DMS153 treated with DMSO at 0.1 percent for 48 hours (cell line): ENCODE measurements around the gene CLIC1.

ENCODE experiments used
- DNase-seq: peaks from one replicate; lab custom pipeline; 2025; ENCODE audit not compliant: unreplicated experiment; lab: John Stamatoyannopoulos, UW

The CLIC1 gene

DNA sequence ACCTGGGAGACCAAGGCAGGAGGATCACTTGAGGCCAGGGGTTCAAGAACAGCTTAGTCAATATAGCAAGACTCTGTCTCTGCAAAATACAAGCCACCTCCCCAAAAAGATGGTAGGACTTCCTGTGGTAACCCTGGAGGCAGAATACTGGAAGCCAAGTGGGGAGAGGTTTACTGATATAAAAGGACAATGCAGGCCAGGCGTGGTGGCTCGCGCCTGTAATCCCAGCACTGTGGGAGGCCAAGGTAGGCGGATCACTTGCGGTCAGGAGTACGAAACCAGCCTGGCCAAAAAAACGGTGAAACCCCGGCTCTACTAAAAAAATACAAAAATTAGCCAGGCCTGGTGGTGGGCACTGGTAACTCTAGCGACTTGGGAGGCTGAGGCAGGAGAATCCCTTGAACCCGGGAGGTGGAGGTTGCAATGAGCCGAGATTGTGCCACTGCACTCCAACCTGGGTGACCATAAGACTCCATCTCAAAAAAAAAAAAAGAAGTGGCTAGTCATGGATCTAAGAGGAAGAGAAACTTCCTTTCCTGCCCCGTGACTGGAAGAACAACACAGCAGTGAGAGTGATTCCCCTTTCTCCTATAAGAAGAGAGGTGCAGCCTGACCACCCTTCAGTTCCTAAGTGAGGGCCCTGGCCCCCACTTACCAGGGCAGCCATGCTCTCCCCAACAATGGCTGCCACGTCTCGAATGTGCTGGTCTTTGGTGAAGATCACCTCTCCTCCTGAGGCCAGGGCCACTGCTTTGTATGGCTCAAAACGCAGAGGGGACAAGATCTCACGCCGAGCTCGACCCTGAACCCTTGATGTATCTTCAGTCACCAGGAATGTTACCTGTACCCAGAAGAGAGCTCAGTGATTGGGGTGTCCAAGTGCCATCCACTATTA, 32.3 kb upstream of the CLIC1 start:
- DNase-seq, result no peak

GRCh38 chr6:31767096-31767645, 30.8 kb upstream of the CLIC1 start:
- DNase-seq, result no peak

DNA sequence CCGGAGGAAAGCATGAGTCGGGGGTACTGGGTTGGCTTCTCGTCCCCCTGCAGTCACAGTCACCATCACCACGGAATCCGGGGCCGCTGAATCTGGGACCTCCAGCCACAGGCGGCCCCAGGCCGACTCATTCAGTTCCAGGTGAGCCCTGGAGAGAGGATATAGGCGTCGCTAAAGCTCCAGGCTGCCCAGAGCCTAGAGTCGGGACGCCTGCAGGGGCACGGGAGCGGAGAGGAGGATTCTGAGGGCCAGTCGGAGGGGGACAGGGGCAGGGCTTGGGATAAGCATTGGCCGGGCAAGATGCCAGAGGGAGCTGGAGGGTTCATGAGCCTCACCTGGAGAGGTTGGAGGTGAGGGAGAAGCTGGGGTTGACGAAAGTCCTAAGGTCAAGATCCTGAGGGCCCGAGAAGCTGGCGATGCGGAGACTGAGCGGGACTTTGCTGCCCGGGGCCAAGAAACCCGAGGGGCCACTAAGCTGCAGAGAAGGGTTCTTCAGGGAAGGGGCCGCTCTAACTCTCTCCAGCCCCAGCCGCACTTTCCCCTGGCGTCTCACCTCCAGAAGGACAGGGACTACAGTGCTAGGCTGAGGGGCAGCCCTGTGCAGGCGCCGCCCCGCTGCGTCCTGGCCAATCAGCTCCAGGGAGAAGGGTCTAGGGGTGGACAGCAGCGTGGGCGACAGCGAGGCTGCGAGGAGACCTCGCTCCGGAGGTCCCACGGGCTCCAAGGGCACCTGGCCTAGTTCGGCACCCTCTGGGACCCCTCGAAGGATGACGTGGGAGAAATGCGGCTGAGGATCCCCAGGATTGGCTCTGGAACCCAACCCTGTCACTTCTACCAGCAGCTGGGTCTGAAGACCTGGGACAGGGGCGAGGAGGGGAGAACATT, 29.8 kb upstream of the CLIC1 start:
- DNase-seq, result no peak

GRCh38 chr6:31765559-31765909, 29.2 kb upstream of the CLIC1 start:
- DNase-seq, result no peak

- DNase-seq, result no peak
Measured at GRCh38 chr6:31764198-31764597, 27.9 kb upstream of the CLIC1 start.

GRCh38 chr6:31763619-31763940, 27.2 kb upstream of the CLIC1 start:
- no peak for DNase-seq

DNA sequence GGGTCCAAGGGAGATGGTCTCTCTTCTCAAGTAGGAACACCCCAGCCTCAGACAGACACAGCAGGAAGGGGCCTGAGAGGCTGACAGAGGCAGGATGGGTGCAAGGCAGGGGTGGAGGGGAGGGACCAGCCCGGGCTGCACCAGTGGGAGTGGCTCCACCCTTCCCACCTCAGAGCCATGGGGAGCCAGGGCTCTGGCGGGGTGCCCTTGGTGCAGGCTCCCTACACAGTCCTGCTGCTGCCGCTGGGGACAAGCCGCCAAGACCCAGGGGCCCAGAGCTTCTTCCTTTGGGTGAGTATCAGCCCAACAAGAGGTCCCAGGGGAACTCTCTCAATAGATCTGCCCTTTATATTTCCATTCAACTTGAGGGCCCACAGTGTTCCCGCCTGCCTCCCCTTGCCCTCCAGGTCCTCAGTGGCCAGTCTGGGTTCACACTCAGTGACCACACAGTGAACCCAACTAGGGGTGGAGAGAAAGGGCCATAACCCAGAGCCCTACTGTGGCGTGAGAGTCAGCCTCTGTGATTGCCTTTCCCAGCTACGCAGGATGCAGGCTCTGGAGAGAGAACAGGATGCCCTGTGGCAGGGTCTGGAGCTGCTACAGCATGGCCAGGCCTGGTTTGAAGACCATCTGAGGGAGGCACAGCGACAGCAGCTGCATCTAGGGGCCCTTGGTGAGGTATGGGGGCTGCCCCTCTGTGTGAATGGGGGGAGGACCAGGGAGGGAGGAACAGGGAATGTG, 26.7 kb upstream of the CLIC1 start:
- no peak for DNase-seq

- no peak for DNase-seq
Measured at GRCh38 chr6:31762356-31762755, 26.0 kb upstream of the CLIC1 start, which contains the start of gene SAPCD1. TSS of gene SAPCD1 (plus strand) at chr6:31762656. CDS start at chr6:31763055, 399 bp downstream.

DNA sequence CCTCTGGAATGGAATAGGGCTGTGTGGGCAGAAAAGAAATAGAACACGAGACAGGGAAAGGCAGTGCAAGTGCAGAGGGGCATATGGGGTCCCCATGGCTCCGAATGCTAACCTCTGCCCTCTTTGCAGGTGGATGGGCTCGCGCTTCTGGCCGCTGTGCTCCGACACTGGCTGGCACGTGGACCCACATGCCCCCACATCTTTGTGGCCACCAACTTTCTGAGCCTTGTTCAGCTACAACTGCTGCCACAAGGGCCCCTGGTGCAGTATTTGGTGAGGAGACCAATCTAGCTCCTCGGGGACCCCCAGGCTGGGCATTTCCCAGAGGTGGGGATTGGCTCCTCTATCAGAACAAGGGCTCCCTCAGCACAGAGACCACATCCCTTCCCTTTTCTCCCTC, 25.0 kb upstream of the CLIC1 start:
- no peak for DNase-seq

GRCh38 chr6:31760790-31761189, 24.5 kb upstream of the CLIC1 start:
- no peak for DNase-seq

GRCh38 chr6:31758281-31758680, 22.0 kb upstream of the CLIC1 start:
- no peak for DNase-seq

GRCh38 chr6:31752739-31753319, 16.5 kb upstream of the CLIC1 start:
- DNase-seq, result no peak

DNA sequence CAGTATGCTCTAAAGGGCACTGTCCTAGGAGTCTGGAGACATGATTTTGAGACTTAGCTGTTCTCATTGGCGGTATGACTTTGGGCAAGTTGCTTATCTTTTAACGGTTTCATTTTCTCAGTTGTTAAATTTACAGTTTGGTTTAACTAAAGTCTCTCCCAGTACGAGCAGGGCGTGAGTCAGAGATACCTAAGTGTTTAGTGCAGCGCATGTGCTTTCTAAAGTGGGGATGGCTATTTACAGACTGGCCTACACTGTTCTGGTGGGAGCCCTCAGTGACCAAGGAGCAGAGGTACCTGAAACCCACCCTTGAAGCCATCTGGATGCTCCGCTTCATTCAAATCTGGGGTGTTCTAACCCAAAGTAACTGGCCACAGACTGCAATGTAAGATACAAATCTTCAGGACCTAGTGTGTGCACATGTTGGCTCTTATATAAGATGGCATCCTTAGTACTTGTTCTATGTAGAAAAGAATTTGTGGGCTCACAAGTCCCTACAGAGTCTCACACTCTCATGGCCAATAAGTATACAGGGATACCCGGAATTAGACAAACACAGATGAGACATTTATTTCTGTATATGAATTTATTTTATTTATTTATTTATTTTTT, 14.2 kb upstream of the CLIC1 start:
- no peak for DNase-seq

DNA sequence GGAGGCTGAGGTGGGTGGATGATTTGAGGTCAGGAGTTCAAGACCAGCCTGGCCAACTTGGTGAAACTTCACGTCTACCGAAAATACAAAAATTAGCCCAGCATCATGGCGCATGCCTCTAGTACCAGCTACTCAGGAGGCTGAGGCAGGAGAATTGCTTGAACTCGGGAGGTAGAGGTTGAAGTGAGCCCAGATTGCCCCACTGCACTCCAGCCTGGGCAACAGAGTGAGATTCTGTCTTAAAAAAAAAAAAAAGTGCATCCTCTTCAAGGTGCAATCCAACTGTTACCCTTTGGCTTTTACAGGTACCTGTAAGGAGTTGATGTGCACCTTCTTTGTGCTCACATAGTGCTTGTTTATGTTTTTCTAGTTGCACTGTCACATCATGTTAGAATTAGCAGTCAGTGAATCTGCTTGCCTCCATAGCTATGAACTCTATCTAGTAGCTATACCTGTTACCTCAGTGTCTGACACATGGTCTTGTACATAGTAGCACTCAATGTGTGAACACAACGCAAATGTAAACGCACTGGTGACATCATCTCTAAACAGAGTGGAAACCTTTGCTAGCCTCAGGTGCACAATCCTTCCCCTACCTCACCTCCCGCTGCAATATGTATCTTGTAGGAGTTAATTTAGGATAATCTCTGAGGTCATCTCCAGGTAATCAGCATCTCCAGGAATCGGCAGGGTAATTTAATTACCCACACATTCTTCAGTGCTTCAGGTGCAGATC, 13.1 kb upstream of the CLIC1 start:
- DNase-seq, result no peak

- no peak for DNase-seq
Measured at GRCh38 chr6:31744422-31744821, 8.1 kb upstream of the CLIC1 start.

- DNase-seq, result no peak
Measured at GRCh38 chr6:31742894-31743293, 6.6 kb upstream of the CLIC1 start.

GRCh38 chr6:31741815-31742214, 5.5 kb upstream of the CLIC1 start:
- no peak for DNase-seq

DNA sequence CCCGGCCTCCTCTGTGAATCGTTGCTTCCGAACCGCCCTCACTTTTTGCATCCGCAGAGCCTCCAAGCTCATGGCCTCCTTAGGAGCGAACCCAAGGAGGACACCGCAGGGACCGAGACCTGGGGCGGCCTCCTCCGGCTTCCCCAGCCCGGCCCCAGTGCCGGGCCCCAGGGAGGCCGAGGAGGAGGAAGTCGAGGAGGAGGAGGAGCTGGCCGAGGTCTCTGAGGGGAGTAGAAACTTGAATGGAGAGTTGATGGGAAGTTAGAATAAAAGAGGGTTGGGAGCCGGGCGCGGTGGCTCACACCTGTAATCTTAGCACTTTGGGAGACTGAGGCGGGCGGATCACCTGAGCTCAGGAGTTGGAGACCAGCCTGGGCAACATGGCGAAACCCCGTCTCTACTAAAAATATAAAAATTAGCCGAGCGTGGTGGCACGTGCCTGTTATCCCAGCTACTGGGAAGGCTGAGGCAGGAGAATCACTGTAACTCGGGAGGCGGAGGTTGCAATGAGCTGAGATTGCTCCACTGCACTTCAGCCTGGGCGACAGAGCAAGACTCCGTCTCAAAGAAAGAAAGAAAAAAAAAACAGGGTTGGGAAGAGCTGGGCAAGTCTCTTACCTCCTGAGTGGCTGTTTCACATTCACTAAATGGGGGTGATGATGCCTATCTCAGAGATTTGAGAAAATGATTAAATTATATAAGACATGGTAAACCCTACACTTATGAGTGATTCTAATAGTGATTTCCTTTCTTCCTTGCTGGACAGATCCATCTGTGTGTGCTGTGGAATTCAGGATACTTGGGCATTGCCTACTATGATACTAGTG, 4.3 kb upstream of the CLIC1 start:
- no peak for DNase-seq
